Mesothelial cell of epicardium (in vitro differentiated cells): ENCODE data around the gene IL23R. TPM values are rescaled to one million over a fixed set of nuclear protein-coding genes. Genes with fewer than 3 reads are reported as not detected.
"Not testable (repeated sequence)": the region's sequence is repeated elsewhere in the genome, so short reads cannot be mapped to it uniquely, and the experiment has no call there.

Source experiments
- DNase-seq, 2 experiments: peaks; one replicate each; pipeline ENCODE4 v3.0.0; 2021; ENCODE audit warnings: low spot score in 2 of 2; ENCODE audit not compliant: unreplicated experiment in 2 of 2
- H3K27ac Mint-ChIP-seq: 2 replicates; pipeline ENCODE4 v1.8.0; 2021; ENCODE audit warnings: mixed read lengths
- H3K27me3 Mint-ChIP-seq: 2 replicates; pipeline ENCODE4 v1.8.0; 2021; ENCODE audit warnings: low read depth, mixed read lengths
- H3K36me3 Mint-ChIP-seq: 2 replicates; pipeline ENCODE4 v1.8.0; 2021; ENCODE audit warnings: mixed read lengths
- H3K4me1 Mint-ChIP-seq: 2 replicates; pipeline ENCODE4 v1.8.0; 2021; ENCODE audit warnings: mixed read lengths
- H3K4me3 Mint-ChIP-seq: 2 replicates; pipeline ENCODE4 v1.8.0; 2021; ENCODE audit warnings: mild to moderate bottlenecking, moderate library complexity, mixed read lengths
- H3K9me3 Mint-ChIP-seq: 2 replicates; pipeline ENCODE4 v1.8.0; 2021; ENCODE audit warnings: mixed read lengths
- CTCF ChIP-seq: fragments of 200-600 bp; sonication (generic); IDR thresholded peaks from one replicate; pipeline ENCODE4 v1.5.0; 2021; ENCODE audit warnings: antibody characterized with exemption; ENCODE audit not compliant: unreplicated experiment
- total RNA-seq: library from RNA; stranded (reverse); gene quantifications from 3 replicates; pipeline ENCODE4 v1.2.1, GENCODE V29; 2021

IL23R gene
- total RNA-seq, 1 donor from 2014 or later: 0.09 TPM

GRCh38 chr1:67194209-67194863 lies 28.1 kb downstream of the IL23R start:
- H3K4me1 Mint-ChIP-seq: no peaks in the 10 kb centered on the region
- no peak for DNase-seq
- no peak overlapping the region for H3K27ac Mint-ChIP-seq
- no peak for TF ChIP-seq CTCF
- no peak overlapping the region for H3K4me3 Mint-ChIP-seq
- no peaks in the 10 kb centered on the region for H3K36me3 Mint-ChIP-seq
- no peaks in the 10 kb centered on the region for H3K27me3 Mint-ChIP-seq
- H3K9me3 Mint-ChIP-seq: no peaks in the 10 kb centered on the region

- DNase-seq: no peak
- no peaks in the 10 kb centered on the region for H3K9me3 Mint-ChIP-seq
- no peak overlapping the region for H3K27ac Mint-ChIP-seq
- no peak overlapping the region for H3K4me3 Mint-ChIP-seq
- no peak for TF ChIP-seq CTCF
- H3K4me1 Mint-ChIP-seq: peaks cover 3% of the 10 kb centered on the region
- no peaks in the 10 kb centered on the region for H3K36me3 Mint-ChIP-seq
- no peaks in the 10 kb centered on the region for H3K27me3 Mint-ChIP-seq
Measured at GRCh38 chr1:67200755-67201154, 34.5 kb downstream of the IL23R start.

- H3K4me3 Mint-ChIP-seq: no peak overlapping the region
- no peak for DNase-seq
- no peaks in the 10 kb centered on the region for H3K27me3 Mint-ChIP-seq
- no peak for TF ChIP-seq CTCF
- no peak overlapping the region for H3K27ac Mint-ChIP-seq
- H3K36me3 Mint-ChIP-seq: no peaks in the 10 kb centered on the region
- peaks cover 3% of the 10 kb centered on the region for H3K4me1 Mint-ChIP-seq
- H3K9me3 Mint-ChIP-seq: no peaks in the 10 kb centered on the region
Measured at GRCh38 chr1:67201891-67202290, 35.6 kb downstream of the IL23R start.

- Mint-ChIP-seq H3K4me1 (peaks cover 3% of the 10 kb centered on the region), H3K27me3 (no peaks in the 10 kb centered on the region), H3K9me3 (no peaks in the 10 kb centered on the region), H3K4me3 (no peak overlapping the region), H3K36me3 (no peaks in the 10 kb centered on the region), H3K27ac (no peak overlapping the region)
- no peak for DNase-seq
- no peak for TF ChIP-seq CTCF
Measured at GRCh38 chr1:67204298-67204980, 38.2 kb downstream of the IL23R start.

GRCh38 chr1:67207398-67207797 lies 41.1 kb downstream of the IL23R start:
- not testable (repeated sequence) for H3K4me3 Mint-ChIP-seq, H3K9me3 Mint-ChIP-seq, H3K4me1 Mint-ChIP-seq, DNase-seq, H3K27ac Mint-ChIP-seq, H3K36me3 Mint-ChIP-seq, H3K27me3 Mint-ChIP-seq

- Mint-ChIP-seq H3K27me3 (no peaks in the 10 kb centered on the region), H3K36me3 (no peaks in the 10 kb centered on the region), H3K27ac (no peak overlapping the region), H3K9me3 (no peaks in the 10 kb centered on the region), H3K4me1 (peaks cover 3% of the 10 kb centered on the region), H3K4me3 (no peak overlapping the region)
- no peak for DNase-seq
- no peak for TF ChIP-seq CTCF
Measured at GRCh38 chr1:67208217-67208616, 42.0 kb downstream of the IL23R start.
